ENCODE results near the gene ARVCF.

The ARVCF gene

GRCh38 chr22:20057596-20058268, 41.1 kb upstream of the ARVCF start:
- H3K27me3 ChIP-seq (ENCODE audit: insufficient read depth, low read length): no peaks in the 10 kb centered on the region
- peaks cover 22% of the 10 kb centered on the region for H3K36me3 ChIP-seq (ENCODE audit: insufficient read depth, low read length)
- H3K4me1 ChIP-seq (ENCODE audit: insufficient read depth, low read length): peaks cover 5% of the 10 kb centered on the region
- no peak overlapping the region for H3K4me3 ChIP-seq (ENCODE audit: low read length)
- H2AFZ ChIP-seq (ENCODE audit: low read depth, low read length): no peak overlapping the region
- no peaks in the 10 kb centered on the region for H3K9me3 ChIP-seq (ENCODE audit: low read length)

GRCh38 chr22:20056696-20057386, 40.2 kb upstream of the ARVCF start:
- Histone ChIP-seq H2AFZ (ENCODE audit: low read depth, low read length) (no peak overlapping the region), H3K4me3 (ENCODE audit: low read length) (no peak overlapping the region), H3K27me3 (ENCODE audit: insufficient read depth, low read length) (no peaks in the 10 kb centered on the region), H3K36me3 (ENCODE audit: insufficient read depth, low read length) (peaks cover 21% of the 10 kb centered on the region), H3K4me1 (ENCODE audit: insufficient read depth, low read length) (peaks cover 5% of the 10 kb centered on the region), H3K9me3 (ENCODE audit: low read length) (no peaks in the 10 kb centered on the region)

GRCh38 chr22:20056161-20056560, 39.5 kb upstream of the ARVCF start:
- no peak overlapping the region for H2AFZ ChIP-seq (ENCODE audit: low read depth, low read length)
- peaks cover 5% of the 10 kb centered on the region for H3K4me1 ChIP-seq (ENCODE audit: insufficient read depth, low read length)
- no peak overlapping the region for H3K4me3 ChIP-seq (ENCODE audit: low read length)
- no peaks in the 10 kb centered on the region for H3K9me3 ChIP-seq (ENCODE audit: low read length)
- H3K36me3 ChIP-seq (ENCODE audit: insufficient read depth, low read length): peaks cover 17% of the 10 kb centered on the region
- no peaks in the 10 kb centered on the region for H3K27me3 ChIP-seq (ENCODE audit: insufficient read depth, low read length)

GRCh38 chr22:20055654-20056053, 39.0 kb upstream of the ARVCF start:
- Histone ChIP-seq H3K9me3 (ENCODE audit: low read length) (no peaks in the 10 kb centered on the region), H2AFZ (ENCODE audit: low read depth, low read length) (no peak overlapping the region), H3K36me3 (ENCODE audit: insufficient read depth, low read length) (peaks cover 13% of the 10 kb centered on the region), H3K27me3 (ENCODE audit: insufficient read depth, low read length) (no peaks in the 10 kb centered on the region), H3K4me3 (ENCODE audit: low read length) (no peak overlapping the region), H3K4me1 (ENCODE audit: insufficient read depth, low read length) (peaks cover 5% of the 10 kb centered on the region)

- Histone ChIP-seq H3K36me3 (ENCODE audit: insufficient read depth, low read length) (peaks cover 13% of the 10 kb centered on the region), H3K27me3 (ENCODE audit: insufficient read depth, low read length) (no peaks in the 10 kb centered on the region), H3K9me3 (ENCODE audit: low read length) (no peaks in the 10 kb centered on the region), H3K4me1 (ENCODE audit: insufficient read depth, low read length) (peaks cover 5% of the 10 kb centered on the region), H3K4me3 (ENCODE audit: low read length) (no peak overlapping the region), H2AFZ (ENCODE audit: low read depth, low read length) (no peak overlapping the region)
These were observed 38.5 kb upstream of the ARVCF start for GRCh38 chr22:20055144-20055543.

- Histone ChIP-seq H3K27me3 (ENCODE audit: insufficient read depth, low read length) (no peaks in the 10 kb centered on the region), H3K4me3 (ENCODE audit: low read length) (no peak overlapping the region), H2AFZ (ENCODE audit: low read depth, low read length) (no peak overlapping the region), H3K9me3 (ENCODE audit: low read length) (no peaks in the 10 kb centered on the region), H3K4me1 (ENCODE audit: insufficient read depth, low read length) (peaks cover 5% of the 10 kb centered on the region), H3K36me3 (ENCODE audit: insufficient read depth, low read length) (peaks cover 13% of the 10 kb centered on the region)
These were observed 37.9 kb upstream of the ARVCF start for GRCh38 chr22:20054485-20054884.

GRCh38 chr22:20054034-20054427, 37.4 kb upstream of the ARVCF start:
- H3K4me3 ChIP-seq (ENCODE audit: low read length): no peak overlapping the region
- H2AFZ ChIP-seq (ENCODE audit: low read depth, low read length): no peak overlapping the region
- peaks cover 5% of the 10 kb centered on the region for H3K4me1 ChIP-seq (ENCODE audit: insufficient read depth, low read length)
- H3K9me3 ChIP-seq (ENCODE audit: low read length): peaks cover 2% of the 10 kb centered on the region
- H3K36me3 ChIP-seq (ENCODE audit: insufficient read depth, low read length): peaks cover 13% of the 10 kb centered on the region
- H3K27me3 ChIP-seq (ENCODE audit: insufficient read depth, low read length): no peaks in the 10 kb centered on the region

GRCh38 chr22:20053407-20054033, 36.9 kb upstream of the ARVCF start:
- peaks cover 1% of the 10 kb centered on the region for H3K4me1 ChIP-seq (ENCODE audit: insufficient read depth, low read length)
- H3K9me3 ChIP-seq (ENCODE audit: low read length): peaks cover 3% of the 10 kb centered on the region
- no peak overlapping the region for H3K4me3 ChIP-seq (ENCODE audit: low read length)
- H3K27me3 ChIP-seq (ENCODE audit: insufficient read depth, low read length): no peaks in the 10 kb centered on the region
- H3K36me3 ChIP-seq (ENCODE audit: insufficient read depth, low read length): peaks cover 13% of the 10 kb centered on the region
- H2AFZ ChIP-seq (ENCODE audit: low read depth, low read length): no peak overlapping the region

- Histone ChIP-seq H3K36me3 (ENCODE audit: insufficient read depth, low read length) (peaks cover 13% of the 10 kb centered on the region), H3K9me3 (ENCODE audit: low read length) (peaks cover 3% of the 10 kb centered on the region), H3K27me3 (ENCODE audit: insufficient read depth, low read length) (no peaks in the 10 kb centered on the region), H3K4me3 (ENCODE audit: low read length) (no peak overlapping the region), H3K4me1 (ENCODE audit: insufficient read depth, low read length) (no peaks in the 10 kb centered on the region), H2AFZ (ENCODE audit: low read depth, low read length) (no peak overlapping the region)
These were observed 36.0 kb upstream of the ARVCF start for GRCh38 chr22:20052309-20053259.

GRCh38 chr22:20051927-20052308, 35.3 kb upstream of the ARVCF start:
- Histone ChIP-seq H3K36me3 (ENCODE audit: insufficient read depth, low read length) (peaks cover 13% of the 10 kb centered on the region), H2AFZ (ENCODE audit: low read depth, low read length) (no peak overlapping the region), H3K4me1 (ENCODE audit: insufficient read depth, low read length) (no peaks in the 10 kb centered on the region), H3K9me3 (ENCODE audit: low read length) (peaks cover 3% of the 10 kb centered on the region), H3K4me3 (ENCODE audit: low read length) (no peak overlapping the region), H3K27me3 (ENCODE audit: insufficient read depth, low read length) (no peaks in the 10 kb centered on the region)

- peaks cover 3% of the 10 kb centered on the region for H3K9me3 ChIP-seq (ENCODE audit: low read length)
- no peaks in the 10 kb centered on the region for H3K27me3 ChIP-seq (ENCODE audit: insufficient read depth, low read length)
- H3K36me3 ChIP-seq (ENCODE audit: insufficient read depth, low read length): peaks cover 10% of the 10 kb centered on the region
- H2AFZ ChIP-seq (ENCODE audit: low read depth, low read length): no peak overlapping the region
- no peak overlapping the region for H3K4me3 ChIP-seq (ENCODE audit: low read length)
- no peaks in the 10 kb centered on the region for H3K4me1 ChIP-seq (ENCODE audit: insufficient read depth, low read length)
These were observed 30.1 kb upstream of the ARVCF start for GRCh38 chr22:20046730-20047129.

- Histone ChIP-seq H3K9me3 (ENCODE audit: low read length) (peaks cover 3% of the 10 kb centered on the region), H3K4me3 (ENCODE audit: low read length) (no peak overlapping the region), H3K4me1 (ENCODE audit: insufficient read depth, low read length) (no peaks in the 10 kb centered on the region), H2AFZ (ENCODE audit: low read depth, low read length) (no peak overlapping the region), H3K27me3 (ENCODE audit: insufficient read depth, low read length) (no peaks in the 10 kb centered on the region), H3K36me3 (ENCODE audit: insufficient read depth, low read length) (peaks cover 14% of the 10 kb centered on the region)
These were observed 28.0 kb upstream of the ARVCF start for GRCh38 chr22:20044495-20045151.
